Loucy (cell line): Measurements from ENCODE around the gene CHKB.

Experiments used
- H2AFZ ChIP-seq: fragments of 200-600 bp; sonication (generic); 2 replicates; pipeline ENCODE4 v1.6.0; 2016; ENCODE audit warnings: antibody characterized with exemption, mild to moderate bottlenecking, low read length, moderate library complexity
- H3F3A ChIP-seq: fragments of 200-600 bp; 2 replicates; pipeline ENCODE4 v1.6.0; 2016; ENCODE audit warnings: antibody characterized with exemption, low read depth, mild to moderate bottlenecking
- H3K27me3 ChIP-seq: fragments of 200-600 bp; sonication (generic); 2 replicates; pipeline ENCODE4 v1.6.1; 2014; ENCODE audit warnings: low read length, mild to moderate bottlenecking; ENCODE audit not compliant: insufficient read depth, poor library complexity, severe bottlenecking
- H3K36me3 ChIP-seq: fragments of 200-600 bp; sonication (generic); 2 replicates; pipeline ENCODE4 v1.6.1; 2016; ENCODE audit warnings: low read length; ENCODE audit not compliant: insufficient read depth
- H3K4me1 ChIP-seq: fragments of 200-600 bp; sonication (generic); 2 replicates; pipeline ENCODE4 v1.5.1; 2014; ENCODE audit warnings: low read length, mild to moderate bottlenecking; ENCODE audit not compliant: insufficient read depth, poor library complexity, severe bottlenecking
- H3K4me2 ChIP-seq: fragments of 200-600 bp; sonication (generic); 2 replicates; pipeline ENCODE4 v1.6.0; 2014; ENCODE audit warnings: antibody characterized with exemption, low read length, low read depth, mild to moderate bottlenecking; ENCODE audit not compliant: poor library complexity, severe bottlenecking
- H3K4me3 ChIP-seq: fragments of 200-600 bp; sonication (generic); 2 replicates; pipeline ENCODE4 v1.5.1; 2014; ENCODE audit warnings: low read length, mild to moderate bottlenecking, mixed read lengths; ENCODE audit not compliant: poor library complexity, severe bottlenecking
- H3K79me2 ChIP-seq: fragments of 200-600 bp; sonication (generic); 2 replicates; pipeline ENCODE4 v1.6.1; 2014; ENCODE audit warnings: low read length; ENCODE audit not compliant: insufficient read depth
- H3K9ac ChIP-seq: fragments of 200-600 bp; sonication (generic); 2 replicates; pipeline ENCODE4 v1.6.0; 2014; ENCODE audit warnings: mild to moderate bottlenecking, low read depth, low read length, moderate library complexity; ENCODE audit not compliant: poor library complexity, severe bottlenecking
- H3K9me2 ChIP-seq: fragments of 200-600 bp; sonication (generic); replicated peaks from 2 replicates; pipeline ENCODE4 v1.6.1; 2016; ENCODE audit warnings: low read depth, low read length, mixed read lengths
- H3K9me3 ChIP-seq: fragments of 200-600 bp; sonication (generic); 2 replicates; pipeline ENCODE4 v1.6.1; 2014; ENCODE audit warnings: mild to moderate bottlenecking, antibody characterized with exemption, low read length, low read depth; ENCODE audit not compliant: insufficient read depth
- H4K20me1 ChIP-seq: fragments of 200-600 bp; sonication (generic); 2 replicates; pipeline ENCODE4 v1.6.0; 2014; ENCODE audit warnings: antibody characterized with exemption, low read length, mild to moderate bottlenecking; ENCODE audit not compliant: insufficient read depth, poor library complexity, severe bottlenecking
- CTCF ChIP-seq: fragments of 200-600 bp; sonication (generic); conservative IDR thresholded peaks from 2 replicates; pipeline ENCODE4 v1.5.1; 2014; ENCODE audit warnings: mild to moderate bottlenecking, antibody characterized with exemption, low read length
- EZH2phosphoT487 ChIP-seq: fragments of 200-600 bp; IDR thresholded peaks from 2 replicates; pipeline ENCODE4 v1.6.1; 2018; ENCODE audit warnings: antibody characterized with exemption, mild to moderate bottlenecking, moderate library complexity, borderline replicate concordance

CHKB gene

GRCh38 chr22:50583294-50583861 is 729 bp upstream of the CHKB start:
- Histone ChIP-seq H3K9ac (peak overlapping the region; percentile 94), H3K4me2 (peak overlapping the region; percentile 91), H3K36me3 (no peaks in the 10 kb centered on the region), H4K20me1 (peaks cover 3% of the 10 kb centered on the region), H3K27me3 (no peaks in the 10 kb centered on the region), H2AFZ (peak overlapping the region; percentile 57), H3F3A (no peaks in the 10 kb centered on the region), H3K9me2 (no peaks in the 10 kb centered on the region), H3K4me1 (peaks cover 32% of the 10 kb centered on the region), H3K79me2 (peaks cover 24% of the 10 kb centered on the region), H3K4me3 (peak overlapping the region; percentile 93), H3K9me3 (no peaks in the 10 kb centered on the region)
- no peak for TF ChIP-seq CTCF
- TF ChIP-seq EZH2phosphoT487, result no peak

- Histone ChIP-seq H3F3A (no peaks in the 10 kb centered on the region), H3K4me1 (peaks cover 32% of the 10 kb centered on the region), H2AFZ (peak overlapping the region; percentile 88), H3K4me2 (peak overlapping the region; percentile 97), H3K9ac (peak overlapping the region; percentile 94), H3K79me2 (peaks cover 24% of the 10 kb centered on the region), H3K9me3 (no peaks in the 10 kb centered on the region), H3K27me3 (no peaks in the 10 kb centered on the region), H4K20me1 (peaks cover 3% of the 10 kb centered on the region), H3K4me3 (peak overlapping the region; percentile 93), H3K36me3 (no peaks in the 10 kb centered on the region), H3K9me2 (no peaks in the 10 kb centered on the region)
- no peak for TF ChIP-seq EZH2phosphoT487
- no peak for TF ChIP-seq CTCF
These were observed 628 bp downstream of the CHKB start for GRCh38 chr22:50581950-50582492.

GRCh38 chr22:50581031-50581949 is 1.4 kb downstream of the CHKB start:
- TF ChIP-seq CTCF (no peak), EZH2phosphoT487 (no peak)
- no peaks in the 10 kb centered on the region for H3K27me3 ChIP-seq
- peaks cover 28% of the 10 kb centered on the region for H3K4me1 ChIP-seq
- peak overlapping the region; percentile 93 for H3K4me3 ChIP-seq
- H4K20me1 ChIP-seq, result peaks cover 3% of the 10 kb centered on the region
- no peak overlapping the region for H2AFZ ChIP-seq
- no peaks in the 10 kb centered on the region for H3K36me3 ChIP-seq
- H3K9me2 ChIP-seq, result no peaks in the 10 kb centered on the region
- peaks cover 24% of the 10 kb centered on the region for H3K79me2 ChIP-seq
- H3K9me3 ChIP-seq, result no peaks in the 10 kb centered on the region
- peak overlapping the region; percentile 97 for H3K4me2 ChIP-seq
- peak overlapping the region; percentile 94 for H3K9ac ChIP-seq
- no peaks in the 10 kb centered on the region for H3F3A ChIP-seq
